Heart right ventricle (tissue), 16 donors: ENCODE measurements around the gene CAPZA2. TPM values are rescaled to one million over a fixed set of nuclear protein-coding genes. Genes with fewer than 3 reads are reported as not detected.
A peak's percentile ranks its signal among the peaks of the same experiment; 100 is the strongest.
"Not testable (repeated sequence)": the region's sequence is repeated elsewhere in the genome, so short reads cannot be mapped to it uniquely, and the experiment has no call there.

ENCODE experiments used
- ATAC-seq, 8 donors: fragments of 200-7000 bp; cut with Tn5 transposase; one replicate each; pipeline ENCODE4 v1.9.1; 2020; ENCODE audit warnings: mild to moderate bottlenecking in 8 of 8, moderate library complexity in 8 of 8, moderate number of reproducible peaks in 1 of 8
- DNase-seq, 2 donors: peaks; one replicate each; pipeline ENCODE4 v3.0.0-alpha.2; 2020
- H3K27ac ChIP-seq, 10 donors: fragments of 200-600 bp; sonication (generic) in 2 of 10; one replicate each; pipeline versions ENCODE4 v1.5.0 to v1.8.0; 2020 to 2022; ENCODE audit warnings: mild to moderate bottlenecking in 3 of 10
- H3K27me3 ChIP-seq, 7 donors: fragments of 200-600 bp; one replicate each; pipeline ENCODE4 v1.8.0; 2021 to 2022; ENCODE audit warnings: mild to moderate bottlenecking in 2 of 7
- H3K36me3 ChIP-seq, 9 donors: fragments of 200-600 bp; sonication (generic) in 1 of 9; one replicate each; pipeline versions ENCODE4 v1.5.0 to v1.8.0; 2020 to 2022; ENCODE audit warnings: mild to moderate bottlenecking in 2 of 9
- H3K4me1 ChIP-seq, 9 donors: fragments of 200-600 bp; sonication (generic) in 1 of 9; one replicate each; pipeline versions ENCODE4 v1.5.0 to v1.8.0; 2020 to 2022; ENCODE audit warnings: mild to moderate bottlenecking in 4 of 9
- H3K4me3 ChIP-seq, 10 donors: fragments of 200-600 bp; sonication (generic) in 2 of 10; one replicate each; pipeline versions ENCODE4 v1.5.0 to v1.8.0; 2020 to 2022; ENCODE audit warnings: mild to moderate bottlenecking in 7 of 10, moderate library complexity in 2 of 10
- H3K9me3 ChIP-seq, 11 donors: fragments of 200-600 bp in 10 of 11; sonication (generic) in 2 of 11; one replicate each; pipeline versions ENCODE4 v1.5.0 to v1.8.0; 2013 to 2022; ENCODE audit warnings: mild to moderate bottlenecking in 2 of 11, control low read depth in 1 of 11, moderate library complexity in 1 of 11
- WGBS, 2 donors: extraction: QIAGEN DNeasy Blood & Tissue Kit; methylation state at CpG; one replicate each; pipeline ENCODE4 v1.1.7; 2013; ENCODE audit warnings: inconsistent platforms in 1 of 2; 5-methylcytosine and 5-hydroxymethylcytosine counted together
- intact Hi-C, 10 donors: fragments of 100-400 bp; cut with DNase I; formaldehyde crosslinking; loops; one replicate each; pipeline versions ENCODE4 v1.11.1 to v1.14.2; 2022
- polyA plus RNA-seq, 2 donors: library from polyadenylated mRNA; stranded (reverse); fragments of 200-250 nt; gene quantifications; one replicate each; pipeline ENCODE4 v1.2.3, GENCODE V29; 2013
- total RNA-seq, 10 donors: library from RNA; stranded (reverse); fragmentation: NEBNext Ultra II Directional in 3 of 10; extraction: Animal tissue kit (Norgen Biotek cat#: 25700) in 3 of 10; gene quantifications; one replicate each; pipeline versions ENCODE4 v1.2.1 to v1.2.4, GENCODE V29; 2021 to 2023
- TF ChIP-seq, protein P1 (sequence below), 9 donors: fragments of 200-600 bp; sonication (generic) in 2 of 9; IDR thresholded peaks; one replicate each; pipeline versions ENCODE4 v1.5.0 to v1.8.0; 2021 to 2022; ENCODE audit warnings: antibody characterized with exemption in 9 of 9, mild to moderate bottlenecking in 5 of 9, moderate library complexity in 1 of 9
- donor health status: Arrhythmogenic right ventricular cardiomyopathy.
- donor health status: ischemic (EF 13 %, LVEDD 7.1; RV severe dilation, severe dysfunction).
- donor health status: healthy with polysubstance abuse.
- donor health status: DM: no; HTN: yes; CAD: no.
- donor health status: DM: no; HTN: no; CAD: no.
- donor health status: ischemic (EF 25% LVEDD 6.9; RV normal size, moderate dysfunction).
- donor health status: ischemic (EF 25% LVEDD 5.7; RV mildly dilated, moderate dysfunction).
- donor health status: healthy.
- donor health status: DM: yes; HTN: yes; CAD: no.
- donor health status: Ischemic cardiomyopathy.
- donor health status: ischemic (EF 35%, LVEDD 5.7; RV mildly dilated, moderate dysfunction).
- donor health status: nonischemic (EF 11% LVEDD 7.7; RV severe dilation, severe dysfunction).
- donor health status: DM: yes; HTN: yes; CAD: no.
- donor health status: PGD.
- donor health status: ischemic (EF 29% LVEDD 5.4; RV normal size, mild dysfunction).
- donor health status: nonischemic (EF 23%, LVEDD 6.1; RV moderate dilation, normal function).

The CAPZA2 gene
- total and polyA plus RNA-seq, 12 donors: 39.4 to 416 (median 332) TPM

DNA sequence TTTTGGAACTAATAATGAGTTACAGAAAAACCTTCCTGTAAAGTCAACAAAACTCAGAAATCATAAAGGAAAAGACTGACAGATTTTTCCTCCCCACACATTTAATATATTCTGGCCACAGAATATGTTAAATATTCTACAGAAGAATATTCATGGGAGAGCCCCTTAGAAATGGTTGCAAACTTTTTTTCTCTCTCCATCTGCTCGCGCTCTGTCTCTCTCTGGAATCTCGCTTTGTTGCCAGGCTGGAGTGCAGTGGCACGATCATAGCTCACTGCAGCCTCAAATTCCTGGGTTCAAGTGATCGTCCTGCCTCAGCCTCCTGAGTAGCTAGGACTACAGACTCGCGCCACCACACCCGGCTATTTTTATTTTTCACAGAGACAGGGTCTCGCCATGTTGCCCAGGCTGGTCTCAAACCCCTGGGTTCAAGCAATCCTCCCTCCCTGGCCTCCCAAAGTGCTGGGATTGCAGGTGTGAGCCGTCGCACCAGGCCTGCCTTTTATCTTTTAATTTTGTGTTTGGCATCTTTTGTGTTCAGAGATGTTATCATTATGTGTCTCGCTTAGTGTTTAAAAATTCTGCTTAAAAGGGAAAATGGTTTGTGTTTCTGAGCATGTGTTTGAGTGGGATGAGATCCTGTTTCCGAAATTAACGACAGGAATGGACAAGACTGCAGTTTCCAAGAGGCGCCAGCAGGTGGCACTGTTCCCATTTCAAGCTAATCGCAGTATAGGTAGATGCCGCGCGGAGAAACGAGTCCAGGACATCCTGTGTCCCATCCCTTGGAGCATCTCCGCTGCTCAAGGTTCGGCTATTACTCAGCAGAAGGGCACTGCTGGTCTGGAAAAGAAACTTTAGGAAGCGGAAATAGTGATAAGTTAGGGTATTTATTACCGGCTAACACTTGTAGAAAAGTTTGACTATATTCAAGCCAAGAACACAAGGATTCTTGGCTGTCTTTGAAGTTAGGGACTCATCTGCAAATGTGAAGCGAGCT is 67.8 kb downstream of the CAPZA2 start:
- H3K9me3 ChIP-seq: no peaks in the 10 kb centered on the region
- 31 to 32% methylated on average over 25 of the region's 25 CpGs for WGBS, 2 donors
- TF ChIP-seq, protein P1, sequence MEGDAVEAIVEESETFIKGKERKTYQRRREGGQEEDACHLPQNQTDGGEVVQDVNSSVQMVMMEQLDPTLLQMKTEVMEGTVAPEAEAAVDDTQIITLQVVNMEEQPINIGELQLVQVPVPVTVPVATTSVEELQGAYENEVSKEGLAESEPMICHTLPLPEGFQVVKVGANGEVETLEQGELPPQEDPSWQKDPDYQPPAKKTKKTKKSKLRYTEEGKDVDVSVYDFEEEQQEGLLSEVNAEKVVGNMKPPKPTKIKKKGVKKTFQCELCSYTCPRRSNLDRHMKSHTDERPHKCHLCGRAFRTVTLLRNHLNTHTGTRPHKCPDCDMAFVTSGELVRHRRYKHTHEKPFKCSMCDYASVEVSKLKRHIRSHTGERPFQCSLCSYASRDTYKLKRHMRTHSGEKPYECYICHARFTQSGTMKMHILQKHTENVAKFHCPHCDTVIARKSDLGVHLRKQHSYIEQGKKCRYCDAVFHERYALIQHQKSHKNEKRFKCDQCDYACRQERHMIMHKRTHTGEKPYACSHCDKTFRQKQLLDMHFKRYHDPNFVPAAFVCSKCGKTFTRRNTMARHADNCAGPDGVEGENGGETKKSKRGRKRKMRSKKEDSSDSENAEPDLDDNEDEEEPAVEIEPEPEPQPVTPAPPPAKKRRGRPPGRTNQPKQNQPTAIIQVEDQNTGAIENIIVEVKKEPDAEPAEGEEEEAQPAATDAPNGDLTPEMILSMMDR (IDR thresholded peaks at IDR 0.05): peak; percentile 90 to 95 (median 92)

DNA sequence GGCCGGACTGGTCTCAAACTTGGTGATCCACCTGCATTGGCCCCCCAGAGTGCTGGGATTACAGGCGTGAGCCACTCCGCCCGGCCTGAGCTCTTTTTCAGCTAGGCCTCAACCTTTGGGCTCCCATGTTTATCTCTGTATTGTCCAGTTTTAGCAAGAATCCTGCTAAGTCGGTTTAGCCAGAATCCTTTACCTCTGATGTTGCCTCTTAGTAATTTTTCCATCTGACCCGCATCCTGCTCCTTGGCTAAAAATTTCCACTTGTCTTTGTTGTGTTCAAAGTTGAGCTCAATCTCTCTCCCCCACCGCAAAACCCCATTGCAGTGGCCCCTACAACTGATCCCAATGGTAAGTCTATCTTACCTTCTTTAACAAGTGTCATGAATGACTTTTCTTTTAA is 70.2 kb downstream of the CAPZA2 start:
- Histone ChIP-seq H3K36me3 (no peaks in the 10 kb centered on the region), H3K4me3 (no peak overlapping the region), H3K9me3 (no peaks in the 10 kb centered on the region), H3K4me1 (peaks cover 0 to 8% (median 0%) of the 10 kb centered on the region in 9 donors), H3K27ac (no peak overlapping the region), H3K27me3 (no peaks in the 10 kb centered on the region)
- 95 to 97% methylated on average over 7 of the region's 7 CpGs for WGBS, 2 donors
- no peak for ATAC-seq
- no peak for DNase-seq
- TF ChIP-seq, protein P1 (IDR thresholded peaks at IDR 0.05): no peak
- intact Hi-C loops: loop anchor here in 6 of 10 donors (5.0 to 10.0 kb wide), 4 partner anchors 52 to 452 kb away; no protein-coding TSS in a partner anchor

More for the DNA sequence above, 67.8 kb downstream of the CAPZA2 start:
- peak; percentile 76 to 92 (median 88) for ATAC-seq
- Histone ChIP-seq H3K27me3 (no peaks in the 10 kb centered on the region), H3K4me1 (peaks cover 0 to 8% (median 0%) of the 10 kb centered on the region in 9 donors), H3K4me3 (no peak overlapping the region), H3K36me3 (no peaks in the 10 kb centered on the region), H3K27ac (no peak overlapping the region)
- peak; percentile 80 to 82 for DNase-seq
- intact Hi-C loops: loop anchor here (2.0 to 10.0 kb wide), 8 partner anchors 55 to 455 kb away; no protein-coding TSS in a partner anchor

DNA sequence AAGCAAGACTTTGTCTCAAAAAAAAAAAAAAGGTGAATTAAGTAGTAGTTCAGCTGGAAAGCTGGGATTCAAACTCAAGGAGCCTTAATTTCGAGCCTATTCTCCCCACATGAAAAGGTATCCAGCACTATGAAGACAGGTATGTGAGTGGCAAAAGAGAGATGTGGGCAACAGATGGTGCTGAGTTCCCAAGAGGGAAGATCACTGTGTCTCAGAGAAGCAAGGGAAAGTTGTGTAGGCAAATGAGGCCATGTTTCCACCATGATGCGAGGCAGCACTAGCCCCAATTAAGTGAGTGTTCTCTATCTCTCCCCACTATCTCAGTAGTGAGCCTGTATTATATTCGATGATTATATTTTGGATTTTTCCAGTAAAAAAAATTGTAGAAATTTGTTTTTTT is 71.1 kb downstream of the CAPZA2 start:
- Histone ChIP-seq H3K27me3 (no peaks in the 10 kb centered on the region), H3K27ac (no peak overlapping the region), H3K9me3 (no peaks in the 10 kb centered on the region), H3K4me1 (peaks cover 0 to 8% (median 0%) of the 10 kb centered on the region in 9 donors), H3K36me3 (no peaks in the 10 kb centered on the region), H3K4me3 (no peak overlapping the region)
- TF ChIP-seq, protein P1 (IDR thresholded peaks at IDR 0.05): no peak
- WGBS, 2 donors: 83 to 97% methylated on average over 3 of the region's 3 CpGs
- intact Hi-C loops: loop anchor here in 6 of 10 donors (5.0 to 10.0 kb wide), 4 partner anchors 51 to 451 kb away; no protein-coding TSS in a partner anchor
- DNase-seq (no peak), ATAC-seq (no peak)

DNA sequence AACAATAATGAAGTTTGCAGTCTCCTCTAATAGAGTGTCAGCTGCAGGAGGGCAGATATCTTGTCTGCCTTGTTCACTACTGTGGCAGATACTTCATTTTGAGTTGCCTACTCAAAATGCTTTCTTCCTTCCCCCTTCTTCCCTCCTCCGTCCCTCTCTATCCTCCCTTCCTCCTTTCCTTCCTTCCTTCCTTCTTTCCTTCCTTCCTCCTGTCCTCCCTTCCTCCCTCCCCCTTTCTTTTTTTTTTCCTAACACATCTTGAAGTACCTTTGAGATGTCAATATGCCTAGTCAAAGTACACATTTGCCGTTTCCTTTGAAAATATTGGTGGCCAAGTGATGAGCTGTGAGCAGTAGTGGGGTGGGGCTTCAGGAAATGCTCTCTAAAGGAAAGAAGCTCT is 72.2 kb downstream of the CAPZA2 start:
- Histone ChIP-seq H3K9me3 (no peaks in the 10 kb centered on the region), H3K4me1 (peaks cover 0 to 8% (median 0%) of the 10 kb centered on the region in 9 donors), H3K36me3 (no peaks in the 10 kb centered on the region), H3K27ac (no peak overlapping the region), H3K27me3 (no peaks in the 10 kb centered on the region), H3K4me3 (no peak overlapping the region)
- intact Hi-C loops: loop anchor here in 6 of 10 donors (5.0 to 10.0 kb wide), 4 partner anchors 50 to 450 kb away; no protein-coding TSS in a partner anchor
- DNase-seq: no peak
- no peak for ATAC-seq
- WGBS, 2 donors: 55 to 64% methylated on average over 2 of the region's 2 CpGs
- TF ChIP-seq, protein P1 (IDR thresholded peaks at IDR 0.05): no peak

DNA sequence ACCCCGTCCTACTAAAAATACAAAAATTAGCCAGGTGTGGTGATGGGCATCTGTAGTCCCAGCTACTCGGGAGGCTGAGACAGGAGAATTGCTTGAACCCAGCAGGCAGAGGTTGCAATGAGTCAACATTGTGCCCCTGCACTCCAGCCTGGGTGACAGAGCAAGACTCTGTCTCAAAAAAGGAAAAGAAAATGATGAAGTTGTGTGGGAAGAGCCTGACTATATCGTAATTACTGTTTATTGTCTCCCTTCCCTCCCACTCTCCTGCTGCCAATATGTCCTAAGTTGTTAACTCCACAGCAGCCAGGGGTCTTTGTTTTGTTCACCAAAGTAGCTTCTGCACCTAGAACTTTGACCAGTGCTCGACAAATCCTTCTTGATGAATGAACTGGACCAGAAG is 74.5 kb downstream of the CAPZA2 start:
- not testable (repeated sequence) for H3K27me3 ChIP-seq, ATAC-seq, DNase-seq, H3K36me3 ChIP-seq, H3K4me1 ChIP-seq, H3K27ac ChIP-seq, H3K4me3 ChIP-seq, H3K9me3 ChIP-seq
- 69 to 73% methylated on average over 4 of the region's 4 CpGs for WGBS, 2 donors
- intact Hi-C loops: loop anchor here in 6 of 10 donors (10.0 kb wide), 2 partner anchors 48 to 448 kb away; no protein-coding TSS in a partner anchor
